Keratinocyte (primary cell): ENCODE data around the gene MAGEA8.

Experiments
- CTCF ChIP-seq, 3 experiments: IDR thresholded peaks in 1 of 3; conservative IDR thresholded peaks in 1 of 3; optimal IDR thresholded peaks in 1 of 3; 2 replicates in 2 of 3; 3 replicates in 1 of 3; pipeline versions ENCODE3 to v1.5.1; 2011; ENCODE audit warnings: low read length in 3 of 3, mild to moderate bottlenecking in 3 of 3, moderate library complexity in 2 of 3, control low read depth in 1 of 3, inconsistent platforms in 1 of 3; ENCODE audit not compliant: insufficient read depth in 2 of 3; ENCODE audit errors: extremely low read depth in 1 of 3
- EZH2 ChIP-seq: IDR thresholded peaks from one replicate; pipeline ENCODE4 v1.6.1; 2012; ENCODE audit warnings: inconsistent platforms, mild to moderate bottlenecking, low read length, moderate library complexity

- TF ChIP-seq CTCF (optimal IDR thresholded peaks at IDR 0.05 in 1 of 3, IDR thresholded peaks at IDR 0.05 in 1 of 3, conservative IDR thresholded peaks at IDR 0.05 in 1 of 3; ENCODE audit: extremely low read depth in 1 of 3, insufficient read depth in 2 of 3, low read length in 3 of 3), result no peak
- no peak for TF ChIP-seq EZH2
Observed at GRCh38 chrX:149837639-149838038, 43.3 kb upstream of the MAGEA8 start.
